Heart left ventricle (tissue), 16 donors: ENCODE results near the gene PTGDS. TPM values are rescaled to one million over a fixed set of nuclear protein-coding genes. Genes with fewer than 3 reads are reported as not detected.

ENCODE experiments used
- ATAC-seq, 4 donors: fragments of 200-7000 bp; cut with Tn5 transposase; one replicate each; pipeline ENCODE4 v1.9.1; 2020 to 2022; ENCODE audit warnings: moderate library complexity in 4 of 4, mild to moderate bottlenecking in 3 of 4, moderate number of reproducible peaks in 1 of 4
- DNase-seq, 5 donors: peaks; one replicate each; pipeline ENCODE4 v3.0.0-alpha.2; 2020
- H3K27ac ChIP-seq, 12 donors: fragments of 200-600 bp; sonication (generic) in 4 of 12; one replicate each; pipeline versions ENCODE4 v1.5.0 to v1.8.0; 2016 to 2022; ENCODE audit warnings: mild to moderate bottlenecking in 2 of 12
- H3K27me3 ChIP-seq, 9 donors: fragments of 200-600 bp; sonication (generic) in 2 of 9; one replicate each; pipeline versions ENCODE4 v1.5.1 to v1.8.0; 2016 to 2022; ENCODE audit warnings: mild to moderate bottlenecking in 3 of 9
- H3K36me3 ChIP-seq, 9 donors: fragments of 200-600 bp; sonication (generic) in 2 of 9; one replicate each; pipeline versions ENCODE4 v1.5.0 to v1.8.0; 2018 to 2022; ENCODE audit warnings: mild to moderate bottlenecking in 2 of 9
- H3K4me1 ChIP-seq, 12 donors: fragments of 200-600 bp; sonication (generic) in 4 of 12; one replicate each; pipeline versions ENCODE4 v1.5.0 to v1.8.0; 2016 to 2022; ENCODE audit warnings: mild to moderate bottlenecking in 3 of 12
- H3K4me3 ChIP-seq, 12 donors: fragments of 200-600 bp; sonication (generic) in 4 of 12; one replicate each; pipeline versions ENCODE4 v1.5.0 to v1.8.0; 2017 to 2022; ENCODE audit warnings: mild to moderate bottlenecking in 9 of 12, moderate library complexity in 4 of 12
- H3K9me3 ChIP-seq, 12 donors: fragments of 200-600 bp; sonication (generic) in 4 of 12; one replicate each; pipeline versions ENCODE4 v1.5.0 to v1.8.0; 2016 to 2022; ENCODE audit warnings: mild to moderate bottlenecking in 1 of 12
- CTCF ChIP-seq, 12 donors: fragments of 200-600 bp; sonication (generic) in 4 of 12; IDR thresholded peaks; one replicate each; pipeline versions ENCODE4 v1.5.0 to v1.8.0; 2018 to 2022; ENCODE audit warnings: antibody characterized with exemption in 12 of 12, mild to moderate bottlenecking in 5 of 12
- POLR2A ChIP-seq, 2 donors: fragments of 450-650 bp; IDR thresholded peaks; one replicate each; pipeline ENCODE4 v1.6.1; 2017; ENCODE audit warnings: antibody characterized with exemption in 2 of 2, mild to moderate bottlenecking in 2 of 2, moderate library complexity in 2 of 2
- WGBS, 4 donors: extraction: QIAGEN DNeasy Blood & Tissue Kit in 2 of 4; methylation state at CpG; one replicate each; pipeline versions ENCODE4 v1.1.5 to v1.1.7; 2013 to 2018; 5-methylcytosine and 5-hydroxymethylcytosine counted together
- intact Hi-C, 10 donors: fragments of 100-400 bp; cut with DNase I; formaldehyde crosslinking; loops; one replicate each; pipeline versions ENCODE4 v1.11.1 to v1.14.2; 2022
- polyA plus RNA-seq, 2 donors: library from polyadenylated mRNA; stranded (reverse); fragments of 200-250 nt; gene quantifications; one replicate each; pipeline ENCODE4 v1.2.3, GENCODE V29; 2013
- total RNA-seq, 9 donors: library from RNA; depleted of rRNA in 2 of 9; stranded (reverse); fragments of >200 nt in 2 of 9; fragmentation: NEBNext Ultra II Directional in 3 of 9; extraction: Animal tissue kit (Norgen Biotek cat#: 25700) in 3 of 9; gene quantifications; one replicate each; pipeline versions ENCODE4 v1.1.0 to v1.2.4, GENCODE V29; 2016 to 2023
- donor health status: ischemic (EF 13 %, LVEDD 7.1; RV severe dilation, severe dysfunction).
- donor health status: healthy with polysubstance abuse.
- donor health status: DM: no; HTN: yes; CAD: no.
- donor health status: DM: no; HTN: no; CAD: no.
- donor health status: ischemic (EF 25% LVEDD 6.9; RV normal size, moderate dysfunction).
- donor health status: ischemic (EF 25% LVEDD 5.7; RV mildly dilated, moderate dysfunction).
- donor health status: healthy.
- donor health status: DM: yes; HTN: yes; CAD: no.
- donor health status: ischemic (EF 35%, LVEDD 5.7; RV mildly dilated, moderate dysfunction).
- donor health status: nonischemic (EF 11% LVEDD 7.7; RV severe dilation, severe dysfunction).
- donor health status: DM: yes; HTN: yes; CAD: no.
- donor health status: PGD.
- donor health status: ischemic (EF 29% LVEDD 5.4; RV normal size, mild dysfunction).
- donor health status: nonischemic (EF 23%, LVEDD 6.1; RV moderate dilation, normal function).

PTGDS gene
- total and polyA plus RNA-seq, 11 donors = 1,152 to 5,295 (median 3,109) TPM

- WGBS, 4 donors = 86 to 96% (median 89%) methylated on average over 16 to 67 of the region's 67 CpGs
- no peak for DNase-seq
- ATAC-seq = no peak
- TF ChIP-seq CTCF (IDR thresholded peaks at IDR 0.05) (no peak), POLR2A (IDR thresholded peaks at IDR 0.05) (no peak)
- Histone ChIP-seq H3K27me3 (no peaks in the 10 kb centered on the region), H3K9me3 (no peaks in the 10 kb centered on the region), H3K36me3 (peaks cover 0 to 86% (median 53%) of the 10 kb centered on the region in 9 donors), H3K27ac (no peak overlapping the region), H3K4me1 (no peaks in the 10 kb centered on the region), H3K4me3 (no peak overlapping the region)
- intact Hi-C loops = no loop called here
These were observed 35.6 kb downstream of the PTGDS start for GRCh38 chr9:137012694-137013570.

- intact Hi-C loops = no loop called here
- Histone ChIP-seq H3K36me3 (peaks cover 0 to 83% (median 55%) of the 10 kb centered on the region in 9 donors), H3K27ac (no peak overlapping the region), H3K4me3 (no peak overlapping the region), H3K27me3 (no peaks in the 10 kb centered on the region), H3K4me1 (no peaks in the 10 kb centered on the region), H3K9me3 (no peaks in the 10 kb centered on the region)
- TF ChIP-seq POLR2A (IDR thresholded peaks at IDR 0.05) = no peak
- TF ChIP-seq CTCF (IDR thresholded peaks at IDR 0.05) = no peak
- DNase-seq = no peak
- ATAC-seq = no peak
- WGBS, 4 donors = 94 to 97% (median 96%) methylated on average over 18 to 20 of the region's 20 CpGs
These were observed 36.3 kb downstream of the PTGDS start for GRCh38 chr9:137013571-137013940.

GRCh38 chr9:137014166-137014565 is 36.9 kb downstream of the PTGDS start:
- Histone ChIP-seq H3K4me3 (no peak overlapping the region), H3K27ac (no peak overlapping the region), H3K27me3 (no peaks in the 10 kb centered on the region), H3K4me1 (no peaks in the 10 kb centered on the region), H3K9me3 (no peaks in the 10 kb centered on the region), H3K36me3 (peaks cover 0 to 87% (median 59%) of the 10 kb centered on the region in 9 donors)
- ATAC-seq = no peak
- 89 to 95% (median 92%) methylated on average over 19 to 23 of the region's 23 CpGs for WGBS, 4 donors
- no peak for DNase-seq
- no peak for TF ChIP-seq POLR2A (IDR thresholded peaks at IDR 0.05)
- no peak for TF ChIP-seq CTCF (IDR thresholded peaks at IDR 0.05)
- intact Hi-C loops = no loop called here

- H3K9me3 ChIP-seq = no peaks in the 10 kb centered on the region
- H3K4me1 ChIP-seq = no peaks in the 10 kb centered on the region
- DNase-seq (no peak), ATAC-seq (no peak)
- H3K27me3 ChIP-seq = no peaks in the 10 kb centered on the region
- H3K4me3 ChIP-seq = no peak overlapping the region
- H3K27ac ChIP-seq = no peak overlapping the region
- H3K36me3 ChIP-seq = peaks cover 0 to 79% (median 52%) of the 10 kb centered on the region in 9 donors
- TF ChIP-seq POLR2A (IDR thresholded peaks at IDR 0.05) = no peak
- WGBS, 4 donors = 94 to 98% (median 97%) methylated on average over 21 to 36 of the region's 36 CpGs
- intact Hi-C loops = loop anchor here in 1 of 10 donors (5.0 kb wide), 1 partner anchor 188 kb away; no protein-coding TSS in a partner anchor
These were observed 37.7 kb downstream of the PTGDS start for GRCh38 chr9:137014776-137015539.
